Neural cell (in vitro differentiated cells): ENCODE data around the gene USP7. TPM values are rescaled to one million over a fixed set of nuclear protein-coding genes. Genes with fewer than 3 reads are reported as not detected.

Source experiments
- H2AFZ ChIP-seq: fragments of 200-600, 300-800 bp; sonication (generic), shearing (Covaris generic); 2 replicates; pipeline ENCODE4 v1.6.0; 2014; ENCODE audit warnings: low read depth, mild to moderate bottlenecking, antibody characterized with exemption, low read length, moderate library complexity
- H3F3A ChIP-seq: fragments of 200-600 bp; shearing (Covaris generic); 2 replicates; pipeline ENCODE4 v1.6.1; 2016; ENCODE audit warnings: mild to moderate bottlenecking, moderate library complexity, mixed read lengths, antibody characterized with exemption, low read length; ENCODE audit not compliant: insufficient read depth, poor library complexity, severe bottlenecking
- H3K27ac ChIP-seq: fragments of 200-600, 300-800 bp; sonication (generic), shearing (Covaris generic); 2 replicates; pipeline ENCODE4 v1.5.1; 2014; ENCODE audit warnings: mild to moderate bottlenecking, low read length, moderate library complexity
- H3K27me3 ChIP-seq: fragments of 300-800, 200-600 bp; sonication (generic), shearing (Covaris generic); 2 replicates; pipeline ENCODE4 v1.6.0; 2014; ENCODE audit warnings: mild to moderate bottlenecking, low read depth, low read length, moderate library complexity; ENCODE audit not compliant: insufficient read depth
- H3K36me3 ChIP-seq: fragments of 300-800, 200-600 bp; sonication (generic), shearing (Covaris generic); 2 replicates; pipeline ENCODE4 v1.5.1; 2014; ENCODE audit warnings: mild to moderate bottlenecking, antibody characterized with exemption, low read length, moderate library complexity; ENCODE audit not compliant: insufficient read depth
- H3K4me2 ChIP-seq: fragments of 300-800, 200-600 bp; sonication (generic), shearing (Covaris generic); 2 replicates; pipeline ENCODE4 v1.6.0; 2014; ENCODE audit warnings: mild to moderate bottlenecking, low read length
- H3K4me3 ChIP-seq: fragments of 300-800, 200-600 bp; sonication (generic), shearing (Covaris generic); 2 replicates; pipeline ENCODE4 v1.5.1; 2014; ENCODE audit warnings: mild to moderate bottlenecking, low read length, moderate library complexity
- H3K79me2 ChIP-seq: fragments of 200-600 bp; shearing (Covaris generic); replicated peaks from 2 replicates; pipeline ENCODE4 v1.6.0; 2014; ENCODE audit warnings: mild to moderate bottlenecking, low read length, moderate library complexity; ENCODE audit not compliant: insufficient read depth
- H3K9ac ChIP-seq: fragments of 300-800, 200-600 bp; sonication (generic), shearing (Covaris generic); 2 replicates; pipeline ENCODE4 v1.6.1; 2016; ENCODE audit warnings: mild to moderate bottlenecking, low read length, mixed read lengths
- H3K9me2 ChIP-seq: fragments of 200-600 bp; shearing (Covaris generic); 2 replicates; pipeline ENCODE4 v1.6.1; 2016; ENCODE audit warnings: mild to moderate bottlenecking, low read length, mixed read lengths; ENCODE audit not compliant: insufficient read depth
- H3K9me3 ChIP-seq: fragments of 200-600, 300-800 bp; sonication (generic), shearing (Covaris generic); 2 replicates; pipeline ENCODE4 v1.6.1; 2016; ENCODE audit warnings: mild to moderate bottlenecking, mixed run types, low read length, moderate library complexity, mixed read lengths
- H4K20me1 ChIP-seq: fragments of 200-600 bp; shearing (Covaris generic); 2 replicates; pipeline ENCODE4 v1.6.1; 2016; ENCODE audit warnings: mild to moderate bottlenecking, mixed run types; ENCODE audit not compliant: insufficient read depth
- EP300 ChIP-seq: fragments of 450-650 bp; conservative IDR thresholded peaks from 2 replicates; pipeline ENCODE4 v1.6.1; 2014; ENCODE audit warnings: antibody characterized with exemption, mild to moderate bottlenecking, moderate library complexity; ENCODE audit not compliant: poor library complexity, severe bottlenecking
- EZH2 ChIP-seq: fragments of 200-600, 300-800 bp; shearing (Covaris generic), sonication (generic); IDR thresholded peaks from 2 replicates; pipeline ENCODE4 v1.6.1; 2014; ENCODE audit warnings: antibody characterized with exemption, low read length, borderline replicate concordance, mild to moderate bottlenecking; ENCODE audit not compliant: insufficient read depth, poor library complexity, severe bottlenecking
- MXI1 ChIP-seq: fragments of 450-650 bp; conservative IDR thresholded peaks from 2 replicates; pipeline ENCODE4 v1.6.1; 2014; ENCODE audit warnings: antibody characterized with exemption, mild to moderate bottlenecking; ENCODE audit not compliant: poor library complexity, severe bottlenecking
- POLR2AphosphoS5 ChIP-seq: IDR thresholded peaks from 2 replicates; pipeline ENCODE4 v1.6.1; 2012
- RAD21 ChIP-seq: fragments of 450-650 bp; conservative IDR thresholded peaks from 2 replicates; pipeline ENCODE4 v1.6.1; 2014; ENCODE audit warnings: antibody characterized with exemption, mild to moderate bottlenecking, moderate library complexity
- SMC3 ChIP-seq: fragments of 450-650 bp; conservative IDR thresholded peaks from 2 replicates; pipeline ENCODE4 v1.6.1; 2014; ENCODE audit warnings: antibody characterized with exemption, mild to moderate bottlenecking, moderate library complexity; ENCODE audit not compliant: poor library complexity
- TAF1 ChIP-seq: IDR thresholded peaks from 2 replicates; pipeline ENCODE4 v1.6.1; 2012; ENCODE audit warnings: low read depth
- polyA plus RNA-seq: library from polyadenylated mRNA; depleted of rRNA; stranded (reverse); fragments of >200 nt; gene quantifications from 2 replicates; pipeline ENCODE4 v1.2.3, GENCODE V29; 2014
- TF ChIP-seq, protein P1 (sequence below): IDR thresholded peaks from 2 replicates; pipeline ENCODE4 v1.6.1; 2012; ENCODE audit warnings: borderline replicate concordance
- TF ChIP-seq, protein P2 (sequence below): fragments of 450-650 bp; IDR thresholded peaks from 2 replicates; pipeline ENCODE4 v1.5.1; 2014; ENCODE audit warnings: antibody characterized with exemption, mild to moderate bottlenecking, moderate library complexity; ENCODE audit not compliant: poor library complexity, severe bottlenecking

USP7 gene
- polyA plus RNA-seq, 1 donor from 2014 or later = 52.5 TPM

GRCh38 chr16:8934601-8935000, 29.1 kb downstream of the USP7 start:
- no peak overlapping the region for H3K4me2 ChIP-seq
- H3K9me3 ChIP-seq = no peaks in the 10 kb centered on the region
- no peaks in the 10 kb centered on the region for H3K36me3 ChIP-seq
- peaks cover 8% of the 10 kb centered on the region for H4K20me1 ChIP-seq
- H3K27me3 ChIP-seq = no peaks in the 10 kb centered on the region
- TF ChIP-seq RAD21 (no peak), SMC3 (no peak), MXI1 (no peak), EP300 (no peak), POLR2AphosphoS5 (no peak), EZH2 (no peak), TAF1 (no peak)
- TF ChIP-seq, protein P1, sequence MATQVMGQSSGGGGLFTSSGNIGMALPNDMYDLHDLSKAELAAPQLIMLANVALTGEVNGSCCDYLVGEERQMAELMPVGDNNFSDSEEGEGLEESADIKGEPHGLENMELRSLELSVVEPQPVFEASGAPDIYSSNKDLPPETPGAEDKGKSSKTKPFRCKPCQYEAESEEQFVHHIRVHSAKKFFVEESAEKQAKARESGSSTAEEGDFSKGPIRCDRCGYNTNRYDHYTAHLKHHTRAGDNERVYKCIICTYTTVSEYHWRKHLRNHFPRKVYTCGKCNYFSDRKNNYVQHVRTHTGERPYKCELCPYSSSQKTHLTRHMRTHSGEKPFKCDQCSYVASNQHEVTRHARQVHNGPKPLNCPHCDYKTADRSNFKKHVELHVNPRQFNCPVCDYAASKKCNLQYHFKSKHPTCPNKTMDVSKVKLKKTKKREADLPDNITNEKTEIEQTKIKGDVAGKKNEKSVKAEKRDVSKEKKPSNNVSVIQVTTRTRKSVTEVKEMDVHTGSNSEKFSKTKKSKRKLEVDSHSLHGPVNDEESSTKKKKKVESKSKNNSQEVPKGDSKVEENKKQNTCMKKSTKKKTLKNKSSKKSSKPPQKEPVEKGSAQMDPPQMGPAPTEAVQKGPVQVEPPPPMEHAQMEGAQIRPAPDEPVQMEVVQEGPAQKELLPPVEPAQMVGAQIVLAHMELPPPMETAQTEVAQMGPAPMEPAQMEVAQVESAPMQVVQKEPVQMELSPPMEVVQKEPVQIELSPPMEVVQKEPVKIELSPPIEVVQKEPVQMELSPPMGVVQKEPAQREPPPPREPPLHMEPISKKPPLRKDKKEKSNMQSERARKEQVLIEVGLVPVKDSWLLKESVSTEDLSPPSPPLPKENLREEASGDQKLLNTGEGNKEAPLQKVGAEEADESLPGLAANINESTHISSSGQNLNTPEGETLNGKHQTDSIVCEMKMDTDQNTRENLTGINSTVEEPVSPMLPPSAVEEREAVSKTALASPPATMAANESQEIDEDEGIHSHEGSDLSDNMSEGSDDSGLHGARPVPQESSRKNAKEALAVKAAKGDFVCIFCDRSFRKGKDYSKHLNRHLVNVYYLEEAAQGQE = no peak
- TF ChIP-seq, protein P2, sequence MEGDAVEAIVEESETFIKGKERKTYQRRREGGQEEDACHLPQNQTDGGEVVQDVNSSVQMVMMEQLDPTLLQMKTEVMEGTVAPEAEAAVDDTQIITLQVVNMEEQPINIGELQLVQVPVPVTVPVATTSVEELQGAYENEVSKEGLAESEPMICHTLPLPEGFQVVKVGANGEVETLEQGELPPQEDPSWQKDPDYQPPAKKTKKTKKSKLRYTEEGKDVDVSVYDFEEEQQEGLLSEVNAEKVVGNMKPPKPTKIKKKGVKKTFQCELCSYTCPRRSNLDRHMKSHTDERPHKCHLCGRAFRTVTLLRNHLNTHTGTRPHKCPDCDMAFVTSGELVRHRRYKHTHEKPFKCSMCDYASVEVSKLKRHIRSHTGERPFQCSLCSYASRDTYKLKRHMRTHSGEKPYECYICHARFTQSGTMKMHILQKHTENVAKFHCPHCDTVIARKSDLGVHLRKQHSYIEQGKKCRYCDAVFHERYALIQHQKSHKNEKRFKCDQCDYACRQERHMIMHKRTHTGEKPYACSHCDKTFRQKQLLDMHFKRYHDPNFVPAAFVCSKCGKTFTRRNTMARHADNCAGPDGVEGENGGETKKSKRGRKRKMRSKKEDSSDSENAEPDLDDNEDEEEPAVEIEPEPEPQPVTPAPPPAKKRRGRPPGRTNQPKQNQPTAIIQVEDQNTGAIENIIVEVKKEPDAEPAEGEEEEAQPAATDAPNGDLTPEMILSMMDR = no peak
- H2AFZ ChIP-seq = no peak overlapping the region
- no peak overlapping the region for H3K9ac ChIP-seq
- no peaks in the 10 kb centered on the region for H3K9me2 ChIP-seq
- H3K4me3 ChIP-seq = no peak overlapping the region
- no peak overlapping the region for H3K27ac ChIP-seq
- no peaks in the 10 kb centered on the region for H3F3A ChIP-seq
- H3K79me2 ChIP-seq = peaks cover 85% of the 10 kb centered on the region

DNA sequence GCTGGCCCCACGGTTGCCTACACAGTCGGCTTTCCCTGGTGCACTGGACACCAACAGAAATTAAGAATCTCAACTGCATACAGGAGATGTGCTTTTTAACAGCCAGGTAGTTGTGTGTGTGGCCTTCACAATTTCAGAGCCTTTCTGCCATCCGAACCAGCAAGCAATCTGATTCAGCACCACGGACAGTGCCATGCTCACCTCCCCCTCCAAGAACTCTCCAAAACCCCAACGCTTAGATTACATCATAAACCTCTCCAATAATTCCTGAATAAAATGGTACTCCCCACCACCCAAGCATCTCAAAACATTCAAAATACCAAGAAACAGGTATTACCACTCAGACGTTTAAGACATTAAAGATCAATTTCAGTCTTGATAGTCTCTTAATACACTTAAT, 31.8 kb downstream of the USP7 start:
- TF ChIP-seq RAD21 (no peak), EZH2 (no peak), TAF1 (no peak), POLR2AphosphoS5 (no peak), SMC3 (no peak), MXI1 (no peak), EP300 (no peak)
- TF ChIP-seq, protein P2 = no peak
- TF ChIP-seq, protein P1 = no peak
- Histone ChIP-seq H3K27me3 (no peaks in the 10 kb centered on the region), H3K4me3 (no peak overlapping the region), H2AFZ (no peak overlapping the region), H3K9me3 (no peaks in the 10 kb centered on the region), H3K79me2 (peaks cover 62% of the 10 kb centered on the region), H3K9me2 (no peaks in the 10 kb centered on the region), H3K36me3 (peaks cover 3% of the 10 kb centered on the region), H3K27ac (no peak overlapping the region), H3K4me2 (no peak overlapping the region), H3F3A (no peaks in the 10 kb centered on the region), H3K9ac (no peak overlapping the region), H4K20me1 (peaks cover 8% of the 10 kb centered on the region)
